Measurements from ENCODE around the gene DPT. TPM values are rescaled to one million over a fixed set of nuclear protein-coding genes. Genes with fewer than 3 reads are reported as not detected.

The DPT gene
- 1.6 and 3.6 TPM in 2 replicates for total RNA-seq

GRCh38 chr1:168728473-168729404, at the start of gene DPT:
TSS of gene DPT (minus strand) at chr1:168729206. CDS start at chr1:168729174, 32 bp downstream.

Other genes with a start within 250 kb of the DPT start
- gene XCL2, start 185.2 kb downstream of the DPT start, total RNA-seq = not detected in 2 replicates
- gene XCL1, start 152.6 kb downstream of the DPT start, total RNA-seq = not detected in 2 replicates

Measured in cardiac atrium fibroblast (primary cell).